Tongue (tissue), 2 donors: ENCODE results near the gene C17orf113. TPM values are rescaled to one million over a fixed set of nuclear protein-coding genes. Genes with fewer than 3 reads are reported as not detected.
"Not testable (repeated sequence)": the region's sequence is repeated elsewhere in the genome, so short reads cannot be mapped to it uniquely, and the experiment has no call there.

Source experiments
- DNase-seq: peaks from one replicate; pipeline ENCODE4 v3.0.0-alpha.2; 2015
- total RNA-seq: library from RNA; depleted of rRNA; stranded (reverse); fragments of >200 nt; gene quantifications from one replicate; pipeline ENCODE4 v1.2.3, GENCODE V29; 2014

C17orf113 gene
- total RNA-seq, 1 donor from 2014 or later, result 2.3 TPM

GRCh38 chr17:42042598-42043319 lies 7.6 kb downstream of the C17orf113 start:
- DNase-seq, result no peak

GRCh38 chr17:42041619-42042018 lies 8.8 kb downstream of the C17orf113 start:
- no peak for DNase-seq

- DNase-seq, result no peak
These were observed 9.6 kb downstream of the C17orf113 start for GRCh38 chr17:42040818-42041217.

DNA sequence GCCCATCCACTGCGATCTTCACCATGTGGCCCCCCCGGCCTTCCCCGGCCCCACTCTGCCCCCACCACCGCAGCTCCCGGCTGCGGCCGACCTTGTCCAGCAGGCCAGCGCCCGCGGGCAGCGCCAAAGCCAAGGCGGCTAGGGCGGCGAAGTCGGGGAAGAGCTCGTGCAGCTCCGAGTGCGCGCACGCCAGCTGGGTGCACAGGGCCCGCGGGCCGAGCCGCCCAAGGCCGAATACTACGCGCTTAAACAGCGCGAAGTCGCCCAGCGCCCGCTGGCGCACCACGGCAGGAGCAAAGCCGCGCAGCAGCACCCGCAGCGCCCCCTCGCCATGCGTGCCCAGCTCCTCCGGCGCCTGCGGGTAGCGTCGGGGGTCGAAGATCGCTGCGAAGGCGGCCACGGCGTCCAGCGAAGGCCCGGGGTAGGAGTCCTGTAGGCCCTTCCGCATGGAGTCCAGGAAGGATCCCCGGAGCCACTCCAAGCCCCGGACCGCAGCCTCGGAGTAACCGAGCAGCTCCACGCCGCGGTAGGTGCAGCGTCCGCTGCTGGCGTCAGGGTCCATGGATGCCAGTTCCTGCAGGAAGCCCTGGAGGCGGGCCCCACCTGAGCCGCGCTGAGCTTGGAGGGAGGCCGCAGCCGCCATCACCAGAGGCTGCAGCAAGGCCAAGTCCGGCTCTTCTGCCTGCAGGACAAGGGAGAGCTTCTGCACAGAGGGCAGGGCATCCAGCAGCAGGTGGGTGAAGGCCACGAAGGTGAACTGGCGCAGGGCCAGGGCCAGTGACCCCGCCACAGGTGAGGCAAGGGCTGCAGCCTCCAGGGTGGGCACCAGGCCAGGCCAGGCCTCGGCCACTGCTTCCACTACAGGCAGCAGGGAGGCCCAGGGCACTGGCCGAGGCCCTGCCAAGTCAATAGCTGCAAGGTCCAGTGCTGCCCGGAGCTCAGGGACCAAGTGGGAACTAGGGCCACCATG lies 10.3 kb downstream of the C17orf113 start:
- no peak for DNase-seq

DNA sequence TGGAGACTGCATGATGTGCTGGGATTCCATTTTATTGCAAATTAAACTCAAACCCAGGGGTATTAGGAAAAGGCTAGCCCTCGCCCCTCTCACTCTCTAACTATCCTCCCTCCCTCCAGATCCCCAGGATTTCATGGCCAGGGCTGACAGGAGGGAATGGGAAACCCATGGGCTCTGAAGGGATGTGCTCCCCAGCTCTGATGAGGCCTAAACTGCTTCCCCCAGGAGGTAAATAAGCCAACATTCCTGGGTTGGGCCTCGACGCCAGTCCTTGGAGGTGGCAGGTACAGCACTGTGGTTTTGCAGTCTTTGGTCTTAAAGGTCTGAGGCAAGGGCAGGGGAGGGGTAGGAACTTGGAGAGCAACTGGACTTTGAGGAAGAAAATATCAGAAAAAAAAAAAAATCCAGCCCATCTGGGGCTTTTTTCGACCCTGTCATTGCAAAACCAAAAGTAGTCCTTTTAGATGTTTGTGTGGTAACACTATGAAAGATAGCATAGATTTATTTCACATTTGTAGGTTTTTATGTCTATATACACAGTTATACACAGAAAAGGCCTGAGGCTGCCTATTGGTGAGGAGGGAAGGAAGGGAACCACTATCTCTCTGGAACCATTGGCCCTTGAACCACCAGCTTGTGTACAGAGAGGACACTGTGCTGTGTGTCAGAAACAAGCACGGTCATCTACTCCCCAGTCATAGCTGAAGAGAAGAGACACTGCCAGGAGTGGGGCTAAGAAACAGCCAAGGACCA lies 12.0 kb downstream of the C17orf113 start:
- no peak for DNase-seq

DNA sequence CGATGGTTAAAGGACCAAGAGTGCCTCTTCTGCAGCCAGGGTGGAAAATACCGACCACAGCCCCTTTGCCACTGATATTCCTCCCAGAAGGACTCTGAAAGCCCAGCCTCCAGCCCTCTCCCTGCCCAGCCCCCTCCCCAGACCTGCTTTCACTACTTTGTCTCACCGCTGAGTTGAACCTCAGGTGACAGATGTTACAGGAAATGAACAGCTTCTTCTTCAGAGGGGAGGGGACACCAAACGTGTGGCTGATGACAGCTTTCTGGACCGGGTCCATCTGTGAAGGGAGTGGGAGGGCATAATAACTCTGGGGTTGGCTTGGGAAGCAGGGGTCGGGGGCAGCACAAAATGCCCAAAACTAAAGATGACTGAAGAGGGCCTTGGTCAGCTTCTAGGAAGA lies 16.3 kb downstream of the C17orf113 start:
- no peak for DNase-seq

- no peak for DNase-seq
These were observed 18.8 kb downstream of the C17orf113 start for GRCh38 chr17:42031584-42031983.

DNA sequence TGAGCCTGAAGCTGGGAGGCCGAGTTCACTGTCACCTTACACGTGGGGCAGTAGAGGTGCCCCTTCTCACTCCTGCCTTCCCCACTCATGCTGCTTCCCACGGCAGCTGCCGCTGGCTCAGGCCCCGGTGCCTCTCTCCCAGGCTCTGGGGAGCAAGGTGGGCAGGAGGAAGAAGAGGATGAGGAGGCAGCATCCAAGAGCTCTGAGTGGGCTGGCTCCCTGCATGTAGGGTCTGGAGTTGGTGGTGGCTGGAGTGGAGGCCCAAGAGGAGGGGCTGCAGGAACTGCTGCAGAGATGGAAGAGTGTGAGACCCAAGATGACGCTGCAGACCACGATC lies 21.6 kb downstream of the C17orf113 start:
- no peak for DNase-seq

GRCh38 chr17:42027961-42028790 lies 22.2 kb downstream of the C17orf113 start:
- DNase-seq, result no peak

GRCh38 chr17:42027590-42027889 lies 22.9 kb downstream of the C17orf113 start:
- DNase-seq, result no peak

GRCh38 chr17:42026857-42027589 lies 23.4 kb downstream of the C17orf113 start:
- peak; percentile 60 for DNase-seq

GRCh38 chr17:42025936-42026335 lies 24.5 kb downstream of the C17orf113 start:
- no peak for DNase-seq

DNA sequence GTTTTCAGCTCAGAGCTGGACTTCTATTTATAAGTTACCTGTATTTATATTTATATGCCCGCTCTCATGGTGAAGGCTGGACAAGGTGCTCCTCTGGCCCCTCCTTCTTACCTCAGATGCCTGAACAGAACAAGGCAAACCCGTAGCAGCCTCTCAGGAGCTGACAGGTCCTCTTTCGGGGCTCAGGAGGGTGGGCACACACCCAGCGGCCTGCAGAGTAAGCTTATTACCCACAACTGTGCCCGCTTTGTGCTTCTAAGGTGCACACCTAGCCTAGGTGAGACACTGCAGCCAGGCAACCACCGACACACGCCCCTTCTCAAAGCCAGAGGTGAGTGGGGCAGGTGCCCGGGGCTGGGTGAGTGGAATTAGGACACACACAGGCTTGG lies 25.2 kb downstream of the C17orf113 start:
- no peak for DNase-seq

DNA sequence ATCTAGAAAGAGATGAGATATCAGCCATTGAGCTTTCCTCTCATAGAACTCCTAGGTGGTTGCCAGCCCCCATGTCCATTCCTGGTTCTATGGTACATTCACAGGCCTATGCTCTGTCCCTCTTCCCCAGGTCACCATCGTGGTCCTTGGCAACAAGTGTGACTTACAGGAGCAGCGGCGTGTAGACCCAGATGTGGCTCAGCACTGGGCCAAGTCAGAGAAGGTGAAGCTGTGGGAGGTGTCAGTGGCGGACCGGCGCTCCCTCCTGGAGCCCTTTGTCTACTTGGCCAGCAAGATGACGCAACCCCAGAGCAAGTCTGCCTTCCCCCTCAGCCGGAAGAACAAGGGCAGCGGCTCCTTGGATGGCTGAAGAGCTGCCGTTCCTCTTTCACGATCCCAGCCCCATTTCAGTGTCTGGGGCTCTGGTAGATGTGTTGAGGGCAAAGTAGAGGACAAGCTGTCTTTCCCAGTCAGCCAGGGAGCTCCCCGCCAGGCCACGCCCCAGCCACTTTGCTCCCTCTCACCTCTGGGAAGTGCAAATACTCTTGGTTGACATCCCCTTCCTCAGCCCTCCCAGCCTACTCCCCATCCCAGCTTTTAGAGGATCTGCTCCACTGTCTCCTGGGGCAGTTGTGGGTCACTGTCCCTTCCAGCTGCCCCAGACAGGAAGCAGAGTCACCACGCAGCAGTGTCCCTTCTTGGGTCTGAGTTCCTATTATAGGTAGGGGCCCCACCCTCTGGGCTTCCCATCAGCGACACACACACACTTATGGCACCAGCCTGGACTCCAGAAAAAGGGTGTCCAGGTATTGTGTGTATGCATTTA lies 26.7 kb downstream of the C17orf113 start:
- no peak for DNase-seq

GRCh38 chr17:42020845-42021244 lies 29.6 kb downstream of the C17orf113 start:
- not testable (repeated sequence) for DNase-seq

GRCh38 chr17:42019509-42020404 lies 30.6 kb downstream of the C17orf113 start, which contains the start of gene NKIRAS2:
TSS of gene NKIRAS2 (plus strand) at chr17:42020090. CDS start at chr17:42021578, 1,488 bp downstream.
- DNase-seq, result peak; percentile 95

GRCh38 chr17:42018988-42019387 lies 31.4 kb downstream of the C17orf113 start:
- no peak for DNase-seq

- DNase-seq, result no peak
These were observed 32.1 kb downstream of the C17orf113 start for GRCh38 chr17:42018339-42018738.

- no peak for DNase-seq
These were observed 32.6 kb downstream of the C17orf113 start for GRCh38 chr17:42017866-42018200.
